HepG2 (cell line): Measurements from ENCODE around the gene DNPEP. TPM values are rescaled to one million over a fixed set of nuclear protein-coding genes. Genes with fewer than 3 reads are reported as not detected.

Experiments
- ATAC-seq: fragments of 200-7000 bp; cut with Tn5 transposase; 3 replicates; pipeline ENCODE4 v1.9.1; 2020; ENCODE audit warnings: mild to moderate bottlenecking, moderate library complexity
- BruUV-seq: library from RNA; stranded (reverse); fragments of 400-500 nt; replicated peaks from 2 replicates; lab custom pipeline; 2021; lab: Mats Ljungman, UMichigan
- CTCF ChIA-PET: fragments of 300-600 bp; formaldehyde crosslinking; extraction: SDS; loops from one replicate; lab custom pipeline; 2021; ENCODE audit warnings: low total read pairs, inconsistent platforms, low intra/inter-chr PET ratio; lab: Yijun Ruan, JAX
- POLR2A ChIA-PET: fragments of 350-600 bp; sonication (Branson Sonifier 250); formaldehyde crosslinking; loops from one replicate; lab custom pipeline; 2020; ENCODE audit warnings: antibody characterized with exemption, inconsistent platforms; lab: Yijun Ruan, JAX
- DNase-seq: peaks from one replicate; pipeline ENCODE4 v3.0.0-alpha.2; 2015; ENCODE audit warnings: low spot score
- FAIRE-seq: peaks from 3 replicates; lab custom pipeline; 2011; peaks lifted over from hg19 to GRCh38; lab: Jason Lieb, UNC
- H2AFZ ChIP-seq: one replicate; pipeline ENCODE4 v1.6.1; 2011; ENCODE audit warnings: low read length, inconsistent platforms
- H3K27ac ChIP-seq: fragments of 300-600 bp; 3 replicates; pipeline ENCODE4 v1.8.0; 2011; ENCODE audit warnings: mixed run types, mild to moderate bottlenecking, mixed read lengths, low read length, inconsistent platforms; ENCODE audit not compliant: insufficient read depth; ENCODE audit errors: extremely low read length
- H3K27me3 ChIP-seq, 2 experiments: fragments of 200-600 bp in 1 of 2; 2 replicates in 1 of 2; 3 replicates in 1 of 2; pipeline versions ENCODE4 v1.6.0 to v1.8.0; 2011; ENCODE audit warnings: low read length in 2 of 2, mild to moderate bottlenecking in 2 of 2, moderate library complexity in 2 of 2, inconsistent platforms in 1 of 2; ENCODE audit not compliant: insufficient read depth in 2 of 2, control insufficient read depth in 1 of 2
- H3K36me3 ChIP-seq, 2 experiments: fragments of 200-600 bp in 1 of 2; replicated peaks in 1 of 2; 2 replicates in 1 of 2; 3 replicates in 1 of 2; pipeline versions ENCODE4 v1.5.1 to v1.8.0; 2011; ENCODE audit warnings: low read length in 2 of 2, inconsistent platforms in 1 of 2; ENCODE audit not compliant: insufficient read depth in 2 of 2, control insufficient read depth in 1 of 2
- H3K4me1 ChIP-seq: 2 replicates; pipeline ENCODE4 v1.5.1; 2012; ENCODE audit warnings: low read length, inconsistent platforms; ENCODE audit not compliant: insufficient read depth
- H3K4me2 ChIP-seq: 2 replicates; pipeline ENCODE4 v1.6.0; 2011; ENCODE audit warnings: low read depth, low read length, inconsistent platforms
- H3K4me3 ChIP-seq, 3 experiments: fragments of 200-600 bp in 1 of 3; sonication (generic), shearing (Covaris generic) in 1 of 3; replicated peaks in 1 of 3; 2 replicates each; pipeline ENCODE4 v1.5.1; 2011 to 2016; ENCODE audit warnings: low read length in 3 of 3, inconsistent platforms in 2 of 3, low read depth in 2 of 3, mild to moderate bottlenecking in 2 of 3, control low read depth in 1 of 3, mixed read lengths in 1 of 3; ENCODE audit not compliant: insufficient read depth in 1 of 3
- H3K79me2 ChIP-seq: one replicate; pipeline ENCODE4 v1.6.1; 2011; ENCODE audit warnings: low read length, inconsistent platforms; ENCODE audit not compliant: insufficient read depth
- H3K9ac ChIP-seq: 2 replicates; pipeline ENCODE4 v1.6.0; 2011; ENCODE audit warnings: mild to moderate bottlenecking, low read depth, low read length, inconsistent platforms; ENCODE audit not compliant: insufficient read depth
- H3K9me3 ChIP-seq: 2 replicates; pipeline ENCODE4 v1.5.1; 2012; ENCODE audit warnings: mild to moderate bottlenecking, low read length
- H4K20me1 ChIP-seq: 2 replicates; pipeline ENCODE4 v1.6.0; 2011; ENCODE audit warnings: inconsistent platforms, mild to moderate bottlenecking, low read length, moderate library complexity; ENCODE audit not compliant: insufficient read depth
- IRX3 ChIP-seq: sonication (generic); formaldehyde crosslinking; IDR thresholded peaks from 2 replicates; pipeline ENCODE4 v1.8.1; 2023; ENCODE audit warnings: mild to moderate bottlenecking, low read depth, missing genetic modification reagents, borderline replicate concordance
- MTA1 ChIP-seq: sonication (generic); formaldehyde crosslinking; IDR thresholded peaks from 2 replicates; pipeline ENCODE4 v1.4.0; 2020; ENCODE audit warnings: missing genetic modification reagents, mild to moderate bottlenecking, borderline replicate concordance
- ZNF441 ChIP-seq: sonication (generic); formaldehyde crosslinking; IDR thresholded peaks from 2 replicates; pipeline ENCODE4 v1.7.0; 2021; ENCODE audit warnings: missing genetic modification reagents, borderline replicate concordance
- WGBS: methylation state at CpG from one replicate; pipeline ENCODE4 v1.1.6; 2017; ENCODE audit warnings: low lambda C conversion rate; 5-methylcytosine and 5-hydroxymethylcytosine counted together
- in situ Hi-C: cut with HindIII; loops from 2 replicates; pipeline ENCODE4 v1.10.0; 2017; ENCODE audit warnings: low pct_unique_long_range_greater_than_20kb; ENCODE audit not compliant: extremely low pct_ligation_motif_present
- intact Hi-C: fragments of 100-400 bp; cut with micrococcal nuclease; formaldehyde crosslinking; loops from one replicate; pipeline ENCODE4 v1.10.0; 2022; ENCODE audit not compliant: unreplicated experiment
- polyA plus RNA-seq, 8 experiments: library from polyadenylated mRNA; depleted of rRNA in 3 of 8; stranded (reverse) in 7 of 8; unstranded in 1 of 8; fragments of >200 nt; fragmentation: Illumina TruSeq in 4 of 8; extraction: Trizol in 4 of 8; gene quantifications; 2 replicates each; pipeline versions ENCODE4 v1.2.1 to v1.2.3, GENCODE V29; 2011 to 2016; ENCODE audit warnings: low read depth in 4 of 8, missing spikeins in 1 of 8, mixed read lengths in 1 of 8; ENCODE audit not compliant: insufficient read depth in 1 of 8
- total RNA-seq, 5 experiments: library from RNA; depleted of rRNA; stranded (reverse); fragments of >200 nt; fragmentation: Illumina TruSeq; extraction: Trizol; gene quantifications; 2 replicates each; pipeline ENCODE4 v1.2.3, GENCODE V29; 2016; ENCODE audit warnings: low read depth in 1 of 5
- TF ChIP-seq, protein P1 (sequence below): sonication (generic); formaldehyde crosslinking; IDR thresholded peaks from 2 replicates; pipeline ENCODE4 v1.5.0; 2020; ENCODE audit warnings: mild to moderate bottlenecking, missing genetic modification reagents, moderate library complexity
- TF ChIP-seq, protein P2 (sequence below): sonication (generic); formaldehyde crosslinking; IDR thresholded peaks from 2 replicates; pipeline ENCODE4 v1.9.0; 2021; ENCODE audit warnings: missing genetic modification reagents, borderline replicate concordance
- TF ChIP-seq, protein P3 (sequence below): sonication (generic); formaldehyde crosslinking; IDR thresholded peaks from 2 replicates; pipeline ENCODE4 v1.4.0; 2020; ENCODE audit warnings: mild to moderate bottlenecking, missing genetic modification reagents

DNPEP gene
- total and polyA plus RNA-seq, 2 of the 13 experiments (the other 11 are each of a cell fraction or from before 2014, with no cell fraction given), result 104 to 109 TPM

DNA sequence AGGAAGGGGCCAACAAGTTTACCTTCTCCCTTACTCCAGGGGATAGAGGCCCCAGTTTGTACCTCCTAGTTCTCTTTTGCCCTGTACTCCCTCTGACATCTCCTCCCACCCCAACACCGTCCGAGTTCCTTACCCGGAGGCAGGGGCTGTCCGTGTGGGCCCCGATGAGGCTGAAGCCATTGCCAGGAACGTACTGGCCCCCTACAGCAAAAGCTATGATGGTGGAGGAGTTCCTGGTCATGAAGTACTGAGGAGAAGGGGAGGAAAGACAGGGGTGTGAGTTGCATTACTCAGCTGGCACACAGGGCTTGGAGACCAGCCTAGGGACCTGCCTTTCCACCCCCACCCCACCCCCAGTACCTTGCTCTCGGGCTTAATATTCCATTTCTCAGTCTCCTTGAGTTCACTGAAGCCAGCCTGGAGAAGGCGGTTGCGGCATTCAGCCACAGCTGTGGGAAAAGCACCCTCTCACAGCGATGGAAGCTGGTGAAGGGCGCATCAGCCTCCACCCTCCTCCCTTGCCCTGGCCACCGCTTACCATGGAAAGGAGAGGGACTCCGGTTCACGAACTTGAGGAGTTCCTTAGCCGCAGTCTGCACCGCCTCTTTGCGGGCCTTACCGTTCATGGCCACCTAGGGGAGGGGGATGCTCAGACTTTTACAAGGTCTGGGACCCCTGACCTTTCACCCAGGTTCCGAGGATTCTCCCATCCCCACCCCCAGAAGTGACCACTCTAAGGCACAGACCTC is 1.0 kb downstream of the DNPEP start:
- Histone ChIP-seq H3K4me2 (peak overlapping the region; percentile 98), H3K27ac (peak overlapping the region; percentile 97), H2AFZ (no peak overlapping the region), H3K9ac (peak overlapping the region; percentile 95), H3K4me3 (peak overlapping the region; percentile 95 to 99 (median 95)), H4K20me1 (peaks cover 7% of the 10 kb centered on the region; the same call in 1 of the 2 replicates), H3K36me3 (peaks cover 31 to 44% of the 10 kb centered on the region in 2 experiments), H3K27me3 (no peaks in the 10 kb centered on the region; a peak in 1 of 5 replicates), H3K4me1 (peaks cover 30% of the 10 kb centered on the region), H3K9me3 (no peaks in the 10 kb centered on the region), H3K79me2 (peaks cover 12% of the 10 kb centered on the region)
- FAIRE-seq, result peak; percentile 26
- ATAC-seq, result peak; percentile 3
- ChIA-PET POLR2A (interaction anchor here (0.6 to 2.8 kb wide), 31 partner anchors 8 to 1116 kb away, joined by 3 to 29 read pairs (median 5); partner anchors contain the start of genes AAMP, ANKZF1, ATG9A and BCS1L), CTCF (no interaction called here)
- TSS peak; percentile 42 for BruUV-seq
- 46% methylated on average over 19 of the region's 19 CpGs for WGBS
- DNase-seq, result no peak
- in situ Hi-C loops (no loop called here), intact Hi-C loops (loop anchor here (5.0 kb wide), 2 partner anchors 111 to 211 kb away; partner anchors contain the start of genes GMPPA and STK11IP)
- TF ChIP-seq, protein P1, sequence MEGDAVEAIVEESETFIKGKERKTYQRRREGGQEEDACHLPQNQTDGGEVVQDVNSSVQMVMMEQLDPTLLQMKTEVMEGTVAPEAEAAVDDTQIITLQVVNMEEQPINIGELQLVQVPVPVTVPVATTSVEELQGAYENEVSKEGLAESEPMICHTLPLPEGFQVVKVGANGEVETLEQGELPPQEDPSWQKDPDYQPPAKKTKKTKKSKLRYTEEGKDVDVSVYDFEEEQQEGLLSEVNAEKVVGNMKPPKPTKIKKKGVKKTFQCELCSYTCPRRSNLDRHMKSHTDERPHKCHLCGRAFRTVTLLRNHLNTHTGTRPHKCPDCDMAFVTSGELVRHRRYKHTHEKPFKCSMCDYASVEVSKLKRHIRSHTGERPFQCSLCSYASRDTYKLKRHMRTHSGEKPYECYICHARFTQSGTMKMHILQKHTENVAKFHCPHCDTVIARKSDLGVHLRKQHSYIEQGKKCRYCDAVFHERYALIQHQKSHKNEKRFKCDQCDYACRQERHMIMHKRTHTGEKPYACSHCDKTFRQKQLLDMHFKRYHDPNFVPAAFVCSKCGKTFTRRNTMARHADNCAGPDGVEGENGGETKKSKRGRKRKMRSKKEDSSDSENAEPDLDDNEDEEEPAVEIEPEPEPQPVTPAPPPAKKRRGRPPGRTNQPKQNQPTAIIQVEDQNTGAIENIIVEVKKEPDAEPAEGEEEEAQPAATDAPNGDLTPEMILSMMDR (CRISPR knock-in tag), result peak; percentile 8; the same call in 1 of the 2 replicates
- TF ChIP-seq, protein P2, sequence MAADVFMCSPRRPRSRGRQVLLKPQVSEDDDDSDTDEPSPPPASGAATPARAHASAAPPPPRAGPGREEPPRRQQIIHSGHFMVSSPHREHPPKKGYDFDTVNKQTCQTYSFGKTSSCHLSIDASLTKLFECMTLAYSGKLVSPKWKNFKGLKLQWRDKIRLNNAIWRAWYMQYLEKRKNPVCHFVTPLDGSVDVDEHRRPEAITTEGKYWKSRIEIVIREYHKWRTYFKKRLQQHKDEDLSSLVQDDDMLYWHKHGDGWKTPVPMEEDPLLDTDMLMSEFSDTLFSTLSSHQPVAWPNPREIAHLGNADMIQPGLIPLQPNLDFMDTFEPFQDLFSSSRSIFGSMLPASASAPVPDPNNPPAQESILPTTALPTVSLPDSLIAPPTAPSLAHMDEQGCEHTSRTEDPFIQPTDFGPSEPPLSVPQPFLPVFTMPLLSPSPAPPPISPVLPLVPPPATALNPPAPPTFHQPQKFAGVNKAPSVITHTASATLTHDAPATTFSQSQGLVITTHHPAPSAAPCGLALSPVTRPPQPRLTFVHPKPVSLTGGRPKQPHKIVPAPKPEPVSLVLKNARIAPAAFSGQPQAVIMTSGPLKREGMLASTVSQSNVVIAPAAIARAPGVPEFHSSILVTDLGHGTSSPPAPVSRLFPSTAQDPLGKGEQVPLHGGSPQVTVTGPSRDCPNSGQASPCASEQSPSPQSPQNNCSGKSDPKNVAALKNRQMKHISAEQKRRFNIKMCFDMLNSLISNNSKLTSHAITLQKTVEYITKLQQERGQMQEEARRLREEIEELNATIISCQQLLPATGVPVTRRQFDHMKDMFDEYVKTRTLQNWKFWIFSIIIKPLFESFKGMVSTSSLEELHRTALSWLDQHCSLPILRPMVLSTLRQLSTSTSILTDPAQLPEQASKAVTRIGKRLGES, result no peak
- TF ChIP-seq ZNF441 (CRISPR knock-in tag) (0 out of 2 replicates have a peak, but pooled peaks have one; percentile 3), IRX3 (0 out of 2 replicates have a peak, but pooled peaks have one; percentile 7), MTA1 (0 out of 2 replicates have a peak, but pooled peaks have one; percentile 1)
- TF ChIP-seq, protein P3, sequence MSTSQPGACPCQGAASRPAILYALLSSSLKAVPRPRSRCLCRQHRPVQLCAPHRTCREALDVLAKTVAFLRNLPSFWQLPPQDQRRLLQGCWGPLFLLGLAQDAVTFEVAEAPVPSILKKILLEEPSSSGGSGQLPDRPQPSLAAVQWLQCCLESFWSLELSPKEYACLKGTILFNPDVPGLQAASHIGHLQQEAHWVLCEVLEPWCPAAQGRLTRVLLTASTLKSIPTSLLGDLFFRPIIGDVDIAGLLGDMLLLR, result 0 out of 2 replicates have a peak, but pooled peaks have one; percentile 10
